Tibial nerve (tissue), 3 donors: Measurements from ENCODE around the gene PPP1R3E.

Source experiments
- POLR2A ChIP-seq, 2 donors: fragments of 450-650 bp; IDR thresholded peaks; one replicate each; pipeline ENCODE4 v1.6.1; 2017; ENCODE audit warnings: antibody characterized with exemption in 2 of 2, mild to moderate bottlenecking in 2 of 2, moderate library complexity in 2 of 2
- TF ChIP-seq, protein P1 (sequence below), 5 experiments: fragments of 200-600 bp in 3 of 5; fragments of 450-650 bp in 2 of 5; sonication (generic) in 3 of 5; IDR thresholded peaks; one replicate each; pipeline ENCODE4 v1.5.1; 2016 to 2019; ENCODE audit warnings: antibody characterized with exemption in 5 of 5, mild to moderate bottlenecking in 3 of 5, moderate library complexity in 2 of 5

DNA sequence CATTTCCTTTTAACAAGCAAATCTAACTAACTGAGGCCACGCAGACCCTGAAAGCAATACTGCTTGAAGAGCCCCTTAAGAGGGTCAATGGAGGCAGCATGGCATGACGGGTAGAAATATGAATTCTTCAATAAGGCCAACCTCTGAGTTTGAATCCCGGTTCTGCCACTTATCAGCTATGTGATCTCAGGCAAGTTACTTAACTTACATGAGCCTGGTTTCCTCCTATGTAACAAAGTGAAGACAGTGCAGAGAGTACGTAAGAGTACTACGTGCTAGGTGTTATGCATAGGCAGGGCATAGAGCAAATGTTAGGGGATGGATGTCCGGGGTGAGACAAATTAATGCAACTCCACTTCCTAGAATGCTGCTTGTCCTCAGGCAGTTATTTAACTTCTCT lies 21.4 kb downstream of the PPP1R3E start:
- TF ChIP-seq POLR2A (IDR thresholded peaks at IDR 0.05), result no peak
- TF ChIP-seq, protein P1, sequence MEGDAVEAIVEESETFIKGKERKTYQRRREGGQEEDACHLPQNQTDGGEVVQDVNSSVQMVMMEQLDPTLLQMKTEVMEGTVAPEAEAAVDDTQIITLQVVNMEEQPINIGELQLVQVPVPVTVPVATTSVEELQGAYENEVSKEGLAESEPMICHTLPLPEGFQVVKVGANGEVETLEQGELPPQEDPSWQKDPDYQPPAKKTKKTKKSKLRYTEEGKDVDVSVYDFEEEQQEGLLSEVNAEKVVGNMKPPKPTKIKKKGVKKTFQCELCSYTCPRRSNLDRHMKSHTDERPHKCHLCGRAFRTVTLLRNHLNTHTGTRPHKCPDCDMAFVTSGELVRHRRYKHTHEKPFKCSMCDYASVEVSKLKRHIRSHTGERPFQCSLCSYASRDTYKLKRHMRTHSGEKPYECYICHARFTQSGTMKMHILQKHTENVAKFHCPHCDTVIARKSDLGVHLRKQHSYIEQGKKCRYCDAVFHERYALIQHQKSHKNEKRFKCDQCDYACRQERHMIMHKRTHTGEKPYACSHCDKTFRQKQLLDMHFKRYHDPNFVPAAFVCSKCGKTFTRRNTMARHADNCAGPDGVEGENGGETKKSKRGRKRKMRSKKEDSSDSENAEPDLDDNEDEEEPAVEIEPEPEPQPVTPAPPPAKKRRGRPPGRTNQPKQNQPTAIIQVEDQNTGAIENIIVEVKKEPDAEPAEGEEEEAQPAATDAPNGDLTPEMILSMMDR (IDR thresholded peaks at IDR 0.05), result no peak
